Measurements from ENCODE around the gene CENPX. TPM values are rescaled to one million over a fixed set of nuclear protein-coding genes. Genes with fewer than 3 reads are reported as not detected.

The CENPX gene
- total RNA-seq, 1 donor from 2014 or later = 43.8 TPM

DNA sequence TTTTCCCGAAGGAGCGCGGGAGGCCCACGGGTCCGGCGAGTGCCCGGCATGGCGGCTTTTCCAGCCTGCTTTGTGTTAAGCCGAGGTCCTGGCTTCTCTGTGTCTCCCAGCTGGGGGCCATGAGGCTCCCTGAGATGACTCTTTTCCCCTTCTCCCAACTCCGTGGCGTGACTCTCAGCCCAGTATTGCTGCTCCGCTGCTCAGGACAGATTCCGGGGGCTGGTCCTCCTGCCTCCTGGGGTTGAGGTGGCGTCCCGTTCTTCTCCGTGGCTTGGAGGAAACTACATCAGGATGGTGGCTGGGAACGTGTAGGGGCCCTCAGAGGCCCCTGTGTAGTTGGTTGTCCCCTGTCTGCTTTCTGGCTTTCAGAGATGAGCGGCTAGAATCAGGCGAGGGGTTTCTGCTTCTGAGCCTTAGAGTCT is 30.0 kb upstream of the CENPX start:
- H3K4me3 ChIP-seq = peak overlapping the region; percentile 86
- DNase-seq (no peak), ATAC-seq (no peak)
- peaks cover 37% of the 10 kb centered on the region for H3K4me1 ChIP-seq
- intact Hi-C loops (cut with DNase I) = no loop called here
- TF ChIP-seq, protein P1, sequence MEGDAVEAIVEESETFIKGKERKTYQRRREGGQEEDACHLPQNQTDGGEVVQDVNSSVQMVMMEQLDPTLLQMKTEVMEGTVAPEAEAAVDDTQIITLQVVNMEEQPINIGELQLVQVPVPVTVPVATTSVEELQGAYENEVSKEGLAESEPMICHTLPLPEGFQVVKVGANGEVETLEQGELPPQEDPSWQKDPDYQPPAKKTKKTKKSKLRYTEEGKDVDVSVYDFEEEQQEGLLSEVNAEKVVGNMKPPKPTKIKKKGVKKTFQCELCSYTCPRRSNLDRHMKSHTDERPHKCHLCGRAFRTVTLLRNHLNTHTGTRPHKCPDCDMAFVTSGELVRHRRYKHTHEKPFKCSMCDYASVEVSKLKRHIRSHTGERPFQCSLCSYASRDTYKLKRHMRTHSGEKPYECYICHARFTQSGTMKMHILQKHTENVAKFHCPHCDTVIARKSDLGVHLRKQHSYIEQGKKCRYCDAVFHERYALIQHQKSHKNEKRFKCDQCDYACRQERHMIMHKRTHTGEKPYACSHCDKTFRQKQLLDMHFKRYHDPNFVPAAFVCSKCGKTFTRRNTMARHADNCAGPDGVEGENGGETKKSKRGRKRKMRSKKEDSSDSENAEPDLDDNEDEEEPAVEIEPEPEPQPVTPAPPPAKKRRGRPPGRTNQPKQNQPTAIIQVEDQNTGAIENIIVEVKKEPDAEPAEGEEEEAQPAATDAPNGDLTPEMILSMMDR (IDR thresholded peaks at IDR 0.05) = no peak
- peaks cover 66% of the 10 kb centered on the region for H3K36me3 ChIP-seq
- H3K27me3 ChIP-seq (ENCODE audit: low read depth) = no peaks in the 10 kb centered on the region
- H3K27ac ChIP-seq = peak overlapping the region; percentile 74
- no peaks in the 10 kb centered on the region for H3K9me3 ChIP-seq

- Histone ChIP-seq H3K36me3 (peaks cover 66% of the 10 kb centered on the region), H3K27me3 (ENCODE audit: low read depth) (no peaks in the 10 kb centered on the region), H3K4me1 (peaks cover 37% of the 10 kb centered on the region), H3K4me3 (peak within 1 kb of the TSS; percentile 86), H3K9me3 (no peaks in the 10 kb centered on the region), H3K27ac (peak within 1 kb of the TSS; percentile 74)
- TF ChIP-seq, protein P1 (IDR thresholded peaks at IDR 0.05) = no peak
- intact Hi-C loops (cut with DNase I) = no loop called here
- peak; percentile 88 for DNase-seq
- peak; percentile 71 to 79 for ATAC-seq
These were observed 29.3 kb upstream of the CENPX start, which contains the start of the genes GPS1 and RFNG for GRCh38 chr17:82051776-82052637. Gene GPS1, plus strand, starts transcription at chr17:82051898. Its CDS starts 34 bp downstream, at chr17:82051932. Gene RFNG, minus strand, starts transcription at chr17:82051811. Its CDS starts 45 bp downstream, at chr17:82051766.

DNA sequence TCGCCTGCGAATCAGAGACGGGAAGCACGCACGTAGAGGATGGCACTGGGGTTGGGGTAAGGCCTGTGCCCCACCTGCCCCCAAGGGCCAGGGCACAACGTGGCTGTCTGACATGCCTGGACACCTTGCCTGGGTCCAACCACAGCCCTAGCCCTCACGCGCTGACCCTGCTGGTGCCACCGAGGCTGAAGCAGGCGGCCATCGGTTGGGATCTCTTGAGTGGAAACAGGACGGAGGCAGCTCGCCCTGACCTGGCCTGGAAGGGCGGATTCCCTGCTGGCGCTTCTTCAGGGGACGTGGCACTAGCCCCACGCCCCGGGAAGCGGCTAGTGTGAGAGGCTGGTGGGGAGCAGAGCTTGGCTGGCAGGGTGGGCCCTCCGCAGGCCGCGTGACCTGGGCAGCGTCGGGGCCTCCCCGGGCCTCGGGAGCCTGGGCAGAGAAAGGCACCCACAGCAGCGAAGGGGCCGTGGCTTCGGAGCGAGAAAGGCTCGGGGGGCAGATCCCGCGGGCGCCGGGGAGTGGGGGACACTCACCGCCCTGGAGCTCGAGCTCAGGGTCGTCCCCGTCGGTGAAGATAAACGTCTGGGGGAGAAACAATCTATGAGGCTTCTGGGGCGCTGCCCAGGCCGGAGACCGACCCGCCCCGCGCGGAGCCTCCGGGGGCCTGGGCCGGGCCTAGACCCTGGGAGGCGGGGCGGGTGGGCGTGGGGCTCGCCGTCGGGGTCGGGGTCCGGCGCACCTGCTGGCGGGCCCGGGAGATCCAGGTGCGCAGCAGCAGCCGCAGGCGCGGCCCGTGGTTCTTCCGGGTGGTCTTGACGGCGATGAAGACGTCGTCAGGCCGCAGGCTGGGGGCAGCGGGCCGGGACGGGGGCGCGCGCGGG is 28.3 kb upstream of the CENPX start:
- H3K9me3 ChIP-seq = no peaks in the 10 kb centered on the region
- H3K27me3 ChIP-seq (ENCODE audit: low read depth) = no peaks in the 10 kb centered on the region
- intact Hi-C loops (cut with DNase I) = no loop called here
- peak overlapping the region; percentile 86 for H3K4me3 ChIP-seq
- peaks cover 37% of the 10 kb centered on the region for H3K4me1 ChIP-seq
- peaks cover 58% of the 10 kb centered on the region for H3K36me3 ChIP-seq
- TF ChIP-seq, protein P1 (IDR thresholded peaks at IDR 0.05) = no peak
- peak overlapping the region; percentile 74 for H3K27ac ChIP-seq
- ATAC-seq (peak in 1 of 2 donors; percentile 15), DNase-seq (no peak)

GRCh38 chr17:82050152-82050760 is 27.6 kb upstream of the CENPX start:
- intact Hi-C loops (cut with DNase I) = no loop called here
- Histone ChIP-seq H3K9me3 (no peaks in the 10 kb centered on the region), H3K27ac (peak overlapping the region; percentile 74), H3K36me3 (peaks cover 51% of the 10 kb centered on the region), H3K4me3 (peak overlapping the region; percentile 86), H3K4me1 (peaks cover 37% of the 10 kb centered on the region), H3K27me3 (ENCODE audit: low read depth) (no peaks in the 10 kb centered on the region)
- DNase-seq = no peak
- ATAC-seq = no peak
- TF ChIP-seq, protein P1 (IDR thresholded peaks at IDR 0.05) = no peak

DNA sequence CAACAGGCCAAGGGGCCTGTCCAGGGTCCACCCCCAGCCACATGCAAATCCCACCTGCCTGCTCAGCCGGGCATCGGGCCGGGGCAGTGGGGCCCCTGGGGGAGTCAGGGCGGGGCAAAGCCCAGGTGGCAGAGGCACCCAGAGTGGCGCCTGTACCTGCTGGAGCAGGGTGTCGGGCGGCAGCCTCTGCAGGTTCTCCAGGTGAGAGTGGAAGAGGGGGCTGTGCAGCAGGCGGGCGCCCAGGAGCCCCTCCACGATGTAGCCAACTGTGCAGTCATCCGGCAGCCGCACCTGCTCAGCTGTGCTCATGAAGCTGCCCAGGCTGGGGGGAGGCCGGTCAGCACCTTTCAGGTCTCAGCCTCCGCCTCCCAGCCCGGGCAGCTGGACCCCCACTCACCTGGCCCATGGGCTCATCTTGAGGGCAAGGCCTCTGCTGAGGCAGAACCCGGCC is 26.9 kb upstream of the CENPX start:
- Histone ChIP-seq H3K4me3 (no peak overlapping the region), H3K9me3 (no peaks in the 10 kb centered on the region), H3K4me1 (peaks cover 37% of the 10 kb centered on the region), H3K27ac (no peak overlapping the region), H3K36me3 (peaks cover 44% of the 10 kb centered on the region), H3K27me3 (ENCODE audit: low read depth) (no peaks in the 10 kb centered on the region)
- intact Hi-C loops (cut with DNase I) = no loop called here
- DNase-seq (no peak), ATAC-seq (no peak)
- TF ChIP-seq, protein P1 (IDR thresholded peaks at IDR 0.05) = no peak

Data from lower lobe of right lung (tissue), 2 donors.